ENCODE measurements around the gene GRIN3B. TPM values are rescaled to one million over a fixed set of nuclear protein-coding genes. Genes with fewer than 3 reads are reported as not detected.
A peak's percentile ranks its signal among the peaks of the same experiment; 100 is the strongest.

Gene GRIN3B
- total and polyA plus RNA-seq, 2 donors from 2014 or later, result 0.15 to 0.44 TPM

DNA sequence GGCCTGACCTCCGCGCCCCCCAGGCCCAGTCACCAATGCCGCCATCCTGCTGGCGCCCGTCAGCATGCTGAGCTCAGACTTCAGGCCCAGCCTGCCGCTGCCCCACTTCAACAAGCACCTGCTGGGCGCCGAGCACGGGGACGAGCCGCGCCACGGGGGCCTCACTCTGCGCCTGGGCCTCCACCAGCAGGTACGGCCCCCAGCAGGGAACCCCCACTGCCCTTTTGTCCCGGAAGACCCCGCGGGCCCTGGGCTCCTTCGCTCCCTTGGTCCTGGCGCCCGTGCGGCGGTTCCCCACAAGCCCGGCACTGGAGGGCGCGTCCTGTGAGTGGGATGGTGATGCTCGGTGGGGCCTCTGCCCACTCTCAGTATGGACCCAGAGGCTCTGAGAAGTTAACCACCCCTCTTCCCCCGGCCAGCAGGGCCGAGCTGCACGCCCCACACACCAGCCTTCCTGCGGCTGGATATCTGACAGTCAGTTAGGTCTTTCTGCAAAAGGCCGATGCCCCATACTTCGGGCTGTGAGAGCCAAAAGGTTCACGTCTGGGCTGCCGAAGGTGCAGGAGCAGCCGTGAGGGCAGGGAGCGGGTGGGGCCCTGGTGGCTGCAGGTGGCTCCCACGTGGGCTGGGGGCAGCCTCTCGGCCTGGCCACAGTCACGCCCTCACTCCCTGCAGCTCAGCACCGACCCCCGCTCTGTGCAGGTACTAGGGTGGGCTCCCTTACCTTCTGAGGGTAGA lies 8.1 kb upstream of the GRIN3B start:
- FAIRE-seq, result no peak
- no peak overlapping the region for H3K4me3 ChIP-seq (ENCODE audit: low read length in 3 of 3)

DNA sequence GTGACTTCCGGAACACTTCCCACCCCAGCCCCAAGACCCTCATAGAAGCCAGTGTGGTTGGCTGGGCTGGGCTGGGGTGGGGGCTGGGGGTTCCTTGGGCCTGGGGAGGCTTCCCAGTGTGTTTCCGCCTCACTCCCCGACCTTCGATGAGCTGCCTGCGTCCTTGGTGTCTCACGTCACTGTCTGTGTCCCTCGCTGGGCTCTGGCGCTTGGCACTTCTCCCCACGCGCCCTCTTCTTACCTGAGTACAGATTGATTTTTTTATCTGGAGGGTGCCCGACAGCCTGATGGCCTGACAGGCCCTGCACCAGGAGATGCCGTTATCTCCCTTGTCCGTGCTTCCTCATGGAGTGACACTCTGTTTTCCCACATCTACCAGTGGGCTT lies 7.6 kb upstream of the GRIN3B start:
- peak overlapping the region; percentile 54 to 87 for H3K27ac ChIP-seq (ENCODE audit: low read depth in 2 of 2, low read length in 2 of 2)
- H3K4me3 ChIP-seq (ENCODE audit: low read length in 3 of 3), result no peak overlapping the region
- TF ChIP-seq, protein P1, sequence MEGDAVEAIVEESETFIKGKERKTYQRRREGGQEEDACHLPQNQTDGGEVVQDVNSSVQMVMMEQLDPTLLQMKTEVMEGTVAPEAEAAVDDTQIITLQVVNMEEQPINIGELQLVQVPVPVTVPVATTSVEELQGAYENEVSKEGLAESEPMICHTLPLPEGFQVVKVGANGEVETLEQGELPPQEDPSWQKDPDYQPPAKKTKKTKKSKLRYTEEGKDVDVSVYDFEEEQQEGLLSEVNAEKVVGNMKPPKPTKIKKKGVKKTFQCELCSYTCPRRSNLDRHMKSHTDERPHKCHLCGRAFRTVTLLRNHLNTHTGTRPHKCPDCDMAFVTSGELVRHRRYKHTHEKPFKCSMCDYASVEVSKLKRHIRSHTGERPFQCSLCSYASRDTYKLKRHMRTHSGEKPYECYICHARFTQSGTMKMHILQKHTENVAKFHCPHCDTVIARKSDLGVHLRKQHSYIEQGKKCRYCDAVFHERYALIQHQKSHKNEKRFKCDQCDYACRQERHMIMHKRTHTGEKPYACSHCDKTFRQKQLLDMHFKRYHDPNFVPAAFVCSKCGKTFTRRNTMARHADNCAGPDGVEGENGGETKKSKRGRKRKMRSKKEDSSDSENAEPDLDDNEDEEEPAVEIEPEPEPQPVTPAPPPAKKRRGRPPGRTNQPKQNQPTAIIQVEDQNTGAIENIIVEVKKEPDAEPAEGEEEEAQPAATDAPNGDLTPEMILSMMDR (IDR thresholded peaks at IDR 0.05; ENCODE audit: borderline replicate concordance, extremely low read depth, insufficient read depth), result no peak
- peaks cover 0 to 3% (median 0%) of the 10 kb centered on the region in 3 donors for H3K36me3 ChIP-seq (ENCODE audit: control insufficient read depth in 2 of 3, insufficient read depth in 3 of 3, low read length in 3 of 3)
- H3K27me3 ChIP-seq (ENCODE audit: control insufficient read depth, insufficient read depth, low read length), result peaks cover 3% of the 10 kb centered on the region
- H3K9ac ChIP-seq (ENCODE audit: low read length in 3 of 3), result no peak overlapping the region
- intact Hi-C loops (cut with DNase I), result no loop called here
- peaks cover 0 to 15% (median 14%) of the 10 kb centered on the region in 3 donors for H3K4me1 ChIP-seq (ENCODE audit: control insufficient read depth in 2 of 3, insufficient read depth in 2 of 3, low read depth in 1 of 3, low read length in 3 of 3)
- DNase-seq (no peak), FAIRE-seq (no peak)
- H3K9me3 ChIP-seq (ENCODE audit: control insufficient read depth in 2 of 3, insufficient read depth in 1 of 3, low read length in 3 of 3), result no peaks in the 10 kb centered on the region

More for the DNA sequence above, 8.1 kb upstream of the GRIN3B start:
- peaks cover 0 to 15% (median 14%) of the 10 kb centered on the region in 3 donors for H3K4me1 ChIP-seq (ENCODE audit: control insufficient read depth in 2 of 3, insufficient read depth in 2 of 3, low read depth in 1 of 3, low read length in 3 of 3)
- no peak overlapping the region for H3K9ac ChIP-seq (ENCODE audit: low read length in 3 of 3)
- peaks cover 0 to 6% (median 0%) of the 10 kb centered on the region in 3 donors for H3K36me3 ChIP-seq (ENCODE audit: control insufficient read depth in 2 of 3, insufficient read depth in 3 of 3, low read length in 3 of 3)
- no peak for DNase-seq
- intact Hi-C loops (cut with DNase I), result no loop called here
- no peaks in the 10 kb centered on the region for H3K9me3 ChIP-seq (ENCODE audit: control insufficient read depth in 2 of 3, insufficient read depth in 1 of 3, low read length in 3 of 3)
- peaks cover 2% of the 10 kb centered on the region for H3K27me3 ChIP-seq (ENCODE audit: control insufficient read depth, insufficient read depth, low read length)
- TF ChIP-seq, protein P1 (IDR thresholded peaks at IDR 0.05; ENCODE audit: borderline replicate concordance, extremely low read depth, insufficient read depth), result no peak
- H3K27ac ChIP-seq (ENCODE audit: low read depth in 2 of 2, low read length in 2 of 2), result peak overlapping the region in 1 of 2 donors; percentile 87

DNA sequence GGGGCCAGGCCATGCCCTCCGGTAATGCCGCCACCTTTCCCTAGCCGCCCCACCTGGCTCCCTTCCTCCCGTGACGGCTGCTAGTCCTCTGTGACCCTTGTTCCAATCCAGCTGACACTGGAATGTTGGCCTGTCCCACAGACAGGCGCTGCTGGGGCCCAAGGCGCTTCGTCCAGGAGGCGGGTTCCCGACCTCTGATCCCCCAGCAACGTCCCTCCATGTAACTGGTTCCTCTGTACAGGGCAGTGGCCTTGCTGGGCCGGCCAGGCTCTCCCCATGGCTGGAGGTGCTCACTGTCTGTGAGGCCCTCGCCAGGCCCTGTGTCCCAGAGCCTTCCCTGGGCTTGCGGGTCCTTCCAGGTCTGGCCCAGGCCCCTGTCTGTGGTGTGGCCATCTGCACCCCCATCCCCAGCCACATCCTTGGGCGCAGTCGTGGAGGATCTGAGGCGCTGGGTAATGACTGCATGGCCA lies 6.8 kb upstream of the GRIN3B start:
- intact Hi-C loops (cut with DNase I), result no loop called here
- TF ChIP-seq, protein P1 (IDR thresholded peaks at IDR 0.05; ENCODE audit: borderline replicate concordance, extremely low read depth, insufficient read depth), result no peak
- Histone ChIP-seq H3K9ac (ENCODE audit: low read length in 3 of 3) (no peak overlapping the region), H3K36me3 (ENCODE audit: control insufficient read depth in 2 of 3, insufficient read depth in 3 of 3, low read length in 3 of 3) (peaks cover 0 to 3% (median 0%) of the 10 kb centered on the region in 3 donors), H3K27me3 (ENCODE audit: control insufficient read depth, insufficient read depth, low read length) (peaks cover 11% of the 10 kb centered on the region), H3K4me3 (ENCODE audit: low read length in 3 of 3) (no peak overlapping the region), H3K9me3 (ENCODE audit: control insufficient read depth in 2 of 3, insufficient read depth in 1 of 3, low read length in 3 of 3) (no peaks in the 10 kb centered on the region), H3K4me1 (ENCODE audit: control insufficient read depth in 2 of 3, insufficient read depth in 2 of 3, low read depth in 1 of 3, low read length in 3 of 3) (peaks cover 0 to 15% (median 14%) of the 10 kb centered on the region in 3 donors), H3K27ac (ENCODE audit: low read depth in 2 of 2, low read length in 2 of 2) (peak overlapping the region; percentile 29 to 87)
- DNase-seq, result peak in 1 of 5 donors; percentile 46
- no peak for FAIRE-seq
